ENCODE results near the gene SORBS2.

SORBS2 gene

DNA sequence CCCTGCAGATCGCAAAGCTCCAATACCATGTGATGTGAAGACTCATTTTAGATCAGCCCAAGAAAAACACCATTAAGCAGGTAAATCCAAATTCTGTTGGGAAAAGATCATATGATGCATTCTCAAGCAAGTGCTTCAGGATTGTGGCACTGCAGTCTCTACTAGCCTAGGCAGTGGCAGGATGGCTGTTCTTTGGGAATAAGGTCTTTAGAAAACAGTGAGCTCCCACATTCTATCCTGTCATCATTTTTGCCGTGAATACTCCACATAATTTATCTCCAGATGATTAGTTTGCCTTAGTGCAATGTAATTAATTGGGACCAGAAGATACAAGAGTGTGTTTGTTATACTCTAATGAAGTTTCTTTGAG is 18.9 kb downstream of the SORBS2 start:
- no peak for DNase-seq (ENCODE audit: low read depth)
- TF ChIP-seq, protein P1, sequence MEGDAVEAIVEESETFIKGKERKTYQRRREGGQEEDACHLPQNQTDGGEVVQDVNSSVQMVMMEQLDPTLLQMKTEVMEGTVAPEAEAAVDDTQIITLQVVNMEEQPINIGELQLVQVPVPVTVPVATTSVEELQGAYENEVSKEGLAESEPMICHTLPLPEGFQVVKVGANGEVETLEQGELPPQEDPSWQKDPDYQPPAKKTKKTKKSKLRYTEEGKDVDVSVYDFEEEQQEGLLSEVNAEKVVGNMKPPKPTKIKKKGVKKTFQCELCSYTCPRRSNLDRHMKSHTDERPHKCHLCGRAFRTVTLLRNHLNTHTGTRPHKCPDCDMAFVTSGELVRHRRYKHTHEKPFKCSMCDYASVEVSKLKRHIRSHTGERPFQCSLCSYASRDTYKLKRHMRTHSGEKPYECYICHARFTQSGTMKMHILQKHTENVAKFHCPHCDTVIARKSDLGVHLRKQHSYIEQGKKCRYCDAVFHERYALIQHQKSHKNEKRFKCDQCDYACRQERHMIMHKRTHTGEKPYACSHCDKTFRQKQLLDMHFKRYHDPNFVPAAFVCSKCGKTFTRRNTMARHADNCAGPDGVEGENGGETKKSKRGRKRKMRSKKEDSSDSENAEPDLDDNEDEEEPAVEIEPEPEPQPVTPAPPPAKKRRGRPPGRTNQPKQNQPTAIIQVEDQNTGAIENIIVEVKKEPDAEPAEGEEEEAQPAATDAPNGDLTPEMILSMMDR (conservative IDR thresholded peaks at IDR 0.05; ENCODE audit: low read depth, low read length) = no peak
- H3K4me3 ChIP-seq (ENCODE audit: low read length) = no peak overlapping the region

DNA sequence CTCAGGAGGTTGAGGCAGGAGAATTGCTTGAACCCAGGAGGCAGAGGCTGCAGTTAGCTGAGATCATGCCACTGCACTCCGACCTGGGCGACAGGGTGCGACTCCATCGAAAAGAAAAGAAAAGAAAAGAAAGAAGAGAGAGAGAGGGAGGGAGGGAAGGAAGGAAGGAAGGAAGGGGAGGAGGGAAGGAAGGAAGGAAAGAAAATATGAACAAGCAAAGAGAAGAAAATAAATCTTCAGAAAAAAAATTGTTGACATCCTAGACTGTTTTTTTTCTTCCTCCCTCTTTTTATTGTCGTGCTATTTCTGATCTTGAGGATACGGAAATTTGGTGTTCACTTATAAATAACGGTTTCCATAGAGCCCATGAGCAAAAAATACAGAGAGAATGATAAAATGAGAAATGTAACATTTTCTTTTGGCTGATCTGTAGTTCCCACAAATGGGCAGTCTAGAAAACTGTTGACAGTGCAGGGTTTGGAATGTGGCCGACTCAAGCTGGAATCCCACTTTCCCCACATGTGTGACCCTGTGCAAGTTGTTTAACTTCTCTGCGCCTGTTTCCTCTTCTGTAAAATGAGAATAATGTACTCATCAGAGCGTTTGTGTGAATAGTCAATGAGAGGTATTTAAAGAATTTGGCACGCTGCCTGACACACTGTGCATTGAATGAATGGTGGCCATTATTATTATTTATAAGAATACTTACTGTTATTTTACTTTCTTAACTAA is 19.4 kb downstream of the SORBS2 start:
- H3K4me3 ChIP-seq (ENCODE audit: low read length) = no peak overlapping the region
- peak; percentile 98 for DNase-seq (ENCODE audit: low read depth)
- TF ChIP-seq, protein P1 (conservative IDR thresholded peaks at IDR 0.05; ENCODE audit: low read depth, low read length) = no peak

DNA sequence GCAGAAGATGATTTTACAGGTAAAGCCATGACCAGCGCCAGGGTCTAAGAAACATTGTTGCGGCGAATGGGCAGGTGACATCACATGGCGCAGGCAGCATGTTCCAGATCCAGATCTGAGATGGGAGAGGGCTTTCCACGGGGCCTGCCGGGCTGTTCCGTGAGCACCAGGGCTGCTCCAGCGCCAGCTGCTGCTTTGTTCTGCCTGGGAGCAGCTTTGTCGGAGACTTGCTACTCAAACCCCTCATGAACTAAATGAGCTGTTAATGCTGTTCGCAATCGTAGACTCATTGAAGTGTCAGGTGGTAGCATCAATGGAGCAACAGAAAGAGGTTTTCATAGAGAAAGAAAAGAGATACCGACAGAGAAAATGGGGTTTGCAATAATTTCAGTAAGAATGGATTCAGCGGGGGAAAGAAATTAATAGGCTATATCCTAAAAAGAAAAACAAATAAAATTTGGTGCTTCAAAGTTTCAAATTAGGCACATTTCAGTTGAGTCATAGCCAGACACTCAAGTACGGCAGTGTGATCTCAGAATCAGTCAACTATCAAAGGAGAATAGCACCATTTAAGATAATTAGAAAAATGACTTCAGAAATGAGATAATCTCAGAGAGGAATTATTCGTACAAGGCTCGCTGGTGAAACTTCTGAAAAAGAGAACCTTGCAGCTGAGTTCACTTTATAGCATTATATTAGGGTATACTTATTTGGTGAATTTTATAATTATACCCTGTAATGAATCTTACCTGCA is 23.9 kb downstream of the SORBS2 start:
- H3K4me3 ChIP-seq (ENCODE audit: low read length) = no peak overlapping the region
- TF ChIP-seq, protein P1 (conservative IDR thresholded peaks at IDR 0.05; ENCODE audit: low read depth, low read length) = no peak
- no peak for DNase-seq (ENCODE audit: low read depth)

DNA sequence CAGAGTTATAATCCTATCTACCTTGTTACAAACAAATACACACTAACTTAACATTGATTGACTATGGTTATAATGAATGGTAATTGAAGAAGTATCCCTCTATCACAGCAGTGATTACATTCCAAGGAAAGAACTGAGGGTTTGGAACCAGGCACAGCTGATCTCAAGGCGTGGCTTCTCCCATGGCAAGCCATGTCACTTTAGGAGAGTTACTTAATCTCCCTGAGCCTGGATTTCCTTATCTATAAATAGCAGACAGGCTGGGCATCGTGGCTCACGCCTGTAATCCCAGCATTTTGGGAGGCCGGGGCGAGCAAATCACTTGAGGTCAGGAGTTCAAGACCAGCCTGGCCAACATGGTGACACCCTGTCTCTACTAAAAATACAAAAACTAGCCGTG is 25.6 kb downstream of the SORBS2 start:
- TF ChIP-seq, protein P1 (conservative IDR thresholded peaks at IDR 0.05; ENCODE audit: low read depth, low read length) = no peak
- peak; percentile 72 for DNase-seq (ENCODE audit: low read depth)

DNA sequence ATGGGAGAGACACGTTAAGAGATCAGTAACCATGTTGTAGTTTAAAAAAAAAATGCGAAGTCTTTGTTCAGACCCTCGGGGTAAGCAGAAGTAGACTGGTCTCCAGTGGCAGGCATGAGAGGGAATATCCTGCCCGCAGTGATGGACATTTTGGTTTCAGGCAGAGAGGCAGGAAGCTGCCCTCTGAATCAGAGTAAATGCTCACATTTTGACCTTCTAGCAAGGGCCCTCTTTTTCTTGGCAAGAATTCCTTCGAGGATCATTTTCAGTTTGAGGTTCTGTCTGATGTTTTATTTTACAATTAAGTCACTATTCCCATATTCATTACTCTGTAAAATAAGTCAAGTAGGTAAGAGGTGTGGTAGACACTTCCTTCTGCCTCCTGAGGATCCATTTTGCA is 28.4 kb downstream of the SORBS2 start:
- no peak for DNase-seq (ENCODE audit: low read depth)
- TF ChIP-seq, protein P1 (conservative IDR thresholded peaks at IDR 0.05; ENCODE audit: low read depth, low read length) = no peak
- H3K4me3 ChIP-seq (ENCODE audit: low read length) = no peak overlapping the region

More for the DNA sequence above, 25.6 kb downstream of the SORBS2 start:
- H3K4me3 ChIP-seq (ENCODE audit: low read length) = no peak overlapping the region

DNA sequence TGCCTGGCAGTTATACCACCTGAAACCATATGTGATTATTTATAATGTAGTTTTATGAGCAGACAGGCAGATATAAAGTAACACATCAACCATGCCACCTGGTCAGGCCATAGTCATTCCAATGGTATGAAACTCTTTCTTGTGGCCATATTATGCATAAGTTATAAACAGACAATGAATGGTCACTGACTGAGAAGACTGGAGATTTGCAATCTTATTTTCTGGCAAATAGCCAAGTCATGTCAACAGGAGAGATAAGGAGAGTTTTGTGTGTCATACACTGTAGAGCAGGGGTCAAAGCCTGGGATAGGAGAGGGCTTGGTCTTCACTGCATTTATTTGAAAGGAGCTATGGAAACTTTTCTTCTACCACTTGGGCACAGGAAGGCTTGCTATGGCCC is 29.5 kb downstream of the SORBS2 start:
- DNase-seq (ENCODE audit: low read depth) = no peak
- TF ChIP-seq, protein P1 (conservative IDR thresholded peaks at IDR 0.05; ENCODE audit: low read depth, low read length) = no peak
- H3K4me3 ChIP-seq (ENCODE audit: low read length) = no peak overlapping the region

Data from retinal pigment epithelial cell (primary cell).